Epithelial cell of esophagus (primary cell): ENCODE data around the gene ATF7IP2.

Experiments used
- DNase-seq: peaks from one replicate; pipeline ENCODE4 v3.0.0; 2010; ENCODE audit warnings: low read depth
- H3K4me3 ChIP-seq: 2 replicates; pipeline ENCODE4 v1.5.1; 2011; ENCODE audit warnings: mild to moderate bottlenecking, low read length, control low read depth
- CTCF ChIP-seq: IDR thresholded peaks from 2 replicates; pipeline ENCODE4 v1.5.1; 2011; ENCODE audit warnings: low read depth, mild to moderate bottlenecking, low read length, control low read depth, inconsistent platforms; ENCODE audit not compliant: insufficient read depth; ENCODE audit errors: missing control alignments

Gene ATF7IP2

GRCh38 chr16:10386517-10387100 lies 748 bp downstream of the ATF7IP2 start:
- DNase-seq: peak; percentile 14
- TF ChIP-seq CTCF: no peak
- H3K4me3 ChIP-seq: peak overlapping the region; percentile 69

- no peak for DNase-seq
- no peak for TF ChIP-seq CTCF
These were observed 1.3 kb downstream of the ATF7IP2 start for GRCh38 chr16:10387188-10387617.

GRCh38 chr16:10388988-10389387 lies 3.1 kb downstream of the ATF7IP2 start:
- no peak for TF ChIP-seq CTCF
- H3K4me3 ChIP-seq: no peak overlapping the region
- no peak for DNase-seq

More at GRCh38 chr16:10387188-10387617, 1.3 kb downstream of the ATF7IP2 start:
- H3K4me3 ChIP-seq: peak overlapping the region; percentile 69

- no peak for DNase-seq
- no peak for TF ChIP-seq CTCF
- H3K4me3 ChIP-seq: no peak overlapping the region
These were observed 4.5 kb downstream of the ATF7IP2 start for GRCh38 chr16:10390330-10390729.

GRCh38 chr16:10390867-10391266 lies 5.0 kb downstream of the ATF7IP2 start:
- DNase-seq: no peak
- no peak for TF ChIP-seq CTCF
- H3K4me3 ChIP-seq: no peak overlapping the region

- no peak for DNase-seq
- H3K4me3 ChIP-seq: no peak overlapping the region
- TF ChIP-seq CTCF: no peak
These were observed 5.5 kb downstream of the ATF7IP2 start for GRCh38 chr16:10391339-10391738.

GRCh38 chr16:10402975-10403374 lies 17.1 kb downstream of the ATF7IP2 start:
- no peak for DNase-seq
- no peak overlapping the region for H3K4me3 ChIP-seq
- no peak for TF ChIP-seq CTCF
